Measurements from ENCODE around the gene SHMT1. TPM values are rescaled to one million over a fixed set of nuclear protein-coding genes. Genes with fewer than 3 reads are reported as not detected.
"Not testable (repeated sequence)": the region's sequence is repeated elsewhere in the genome, so short reads cannot be mapped to it uniquely, and the experiment has no call there.

Gene SHMT1
- total and polyA plus RNA-seq, 11 donors = 3.8 to 15.5 (median 7.1) TPM

DNA sequence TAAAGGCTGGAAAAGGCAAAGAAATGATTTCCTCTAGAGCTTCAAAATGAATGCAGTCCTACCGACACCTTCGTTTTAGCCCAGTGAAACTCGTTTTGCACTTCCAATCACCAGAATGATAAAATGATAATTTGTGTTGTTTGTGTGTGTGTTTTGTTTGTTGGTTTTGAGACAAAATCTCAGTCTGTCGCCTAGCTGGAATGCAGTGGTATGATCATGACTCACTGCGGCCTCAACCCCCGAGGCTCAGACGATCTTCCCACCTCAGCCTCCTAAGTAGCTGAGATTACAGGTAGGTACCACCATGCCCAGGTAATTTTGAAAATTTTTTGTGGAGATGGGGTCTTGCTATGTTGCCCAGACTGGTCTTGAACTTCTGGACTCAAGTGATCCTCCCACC lies 10.9 kb upstream of the SHMT1 start:
- 78 to 88% (median 84%) methylated on average over 7 of the region's 7 CpGs for WGBS, 4 donors
- no peak for ATAC-seq

DNA sequence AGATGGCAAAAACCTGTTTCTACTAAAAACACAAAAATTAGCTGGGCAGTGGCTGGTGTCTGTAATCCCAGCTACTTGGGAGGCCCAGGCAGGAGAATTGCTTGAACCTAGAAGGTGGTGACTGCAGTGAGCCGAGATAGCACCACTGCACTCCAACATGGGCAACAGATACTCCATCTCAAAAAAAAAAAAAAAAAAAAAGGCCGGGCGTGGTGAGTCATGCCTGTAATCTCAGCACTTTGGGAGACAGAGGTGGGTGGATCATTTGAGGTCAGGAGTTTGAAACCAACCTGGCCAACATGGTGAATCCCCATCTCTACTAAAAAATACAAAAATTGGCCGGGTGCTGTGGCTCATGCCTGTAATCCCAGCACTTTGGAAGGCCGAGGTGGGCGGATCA lies 9.8 kb upstream of the SHMT1 start:
- H3K36me3 ChIP-seq; H3K4me3 ChIP-seq; H3K4me1 ChIP-seq; intact Hi-C loops (cut with DNase I); H3K9me3 ChIP-seq; ATAC-seq; H3K27me3 ChIP-seq; DNase-seq; H3K27ac ChIP-seq: not testable (repeated sequence)
- WGBS, 4 donors = 81 to 89% (median 82%) methylated on average over 6 of the region's 6 CpGs

More for the DNA sequence above, 10.9 kb upstream of the SHMT1 start:
- no peak overlapping the region for H3K27ac ChIP-seq
- TF ChIP-seq, protein P1, sequence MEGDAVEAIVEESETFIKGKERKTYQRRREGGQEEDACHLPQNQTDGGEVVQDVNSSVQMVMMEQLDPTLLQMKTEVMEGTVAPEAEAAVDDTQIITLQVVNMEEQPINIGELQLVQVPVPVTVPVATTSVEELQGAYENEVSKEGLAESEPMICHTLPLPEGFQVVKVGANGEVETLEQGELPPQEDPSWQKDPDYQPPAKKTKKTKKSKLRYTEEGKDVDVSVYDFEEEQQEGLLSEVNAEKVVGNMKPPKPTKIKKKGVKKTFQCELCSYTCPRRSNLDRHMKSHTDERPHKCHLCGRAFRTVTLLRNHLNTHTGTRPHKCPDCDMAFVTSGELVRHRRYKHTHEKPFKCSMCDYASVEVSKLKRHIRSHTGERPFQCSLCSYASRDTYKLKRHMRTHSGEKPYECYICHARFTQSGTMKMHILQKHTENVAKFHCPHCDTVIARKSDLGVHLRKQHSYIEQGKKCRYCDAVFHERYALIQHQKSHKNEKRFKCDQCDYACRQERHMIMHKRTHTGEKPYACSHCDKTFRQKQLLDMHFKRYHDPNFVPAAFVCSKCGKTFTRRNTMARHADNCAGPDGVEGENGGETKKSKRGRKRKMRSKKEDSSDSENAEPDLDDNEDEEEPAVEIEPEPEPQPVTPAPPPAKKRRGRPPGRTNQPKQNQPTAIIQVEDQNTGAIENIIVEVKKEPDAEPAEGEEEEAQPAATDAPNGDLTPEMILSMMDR (IDR thresholded peaks at IDR 0.05) = no peak
- no peak for TF ChIP-seq POLR2A (IDR thresholded peaks at IDR 0.05)
- H3K27me3 ChIP-seq = peaks cover 0 to 10% (median 0%) of the 10 kb centered on the region in 9 donors
- H3K4me1 ChIP-seq = no peaks in the 10 kb centered on the region
- intact Hi-C loops (cut with DNase I) = no loop called here
- no peaks in the 10 kb centered on the region for H3K36me3 ChIP-seq
- no peak for DNase-seq
- peaks cover 0 to 10% (median 0%) of the 10 kb centered on the region in 12 donors for H3K9me3 ChIP-seq
- no peak overlapping the region for H3K4me3 ChIP-seq

DNA sequence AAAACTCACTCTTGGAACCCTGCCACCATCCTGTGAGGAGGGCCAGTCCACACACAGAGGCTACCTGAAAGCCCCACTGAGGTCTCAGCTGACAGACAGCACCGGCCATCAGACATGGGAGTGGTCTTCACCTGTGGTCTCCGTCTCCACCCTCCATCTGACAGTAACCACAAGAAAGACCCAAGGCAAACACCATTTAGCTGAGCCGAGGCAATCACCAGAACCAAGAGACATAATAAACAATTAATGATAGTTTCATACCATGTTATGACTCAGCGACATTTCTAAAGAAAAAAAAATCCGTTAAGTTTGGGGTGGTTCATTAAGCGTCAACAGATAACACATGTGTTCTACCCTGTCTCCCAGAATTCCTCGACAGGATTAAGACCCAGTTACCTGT lies 8.1 kb upstream of the SHMT1 start:
- Histone ChIP-seq H3K27me3 (peaks cover 0 to 10% (median 0%) of the 10 kb centered on the region in 9 donors), H3K36me3 (no peaks in the 10 kb centered on the region), H3K4me3 (no peak overlapping the region), H3K27ac (no peak overlapping the region), H3K4me1 (no peaks in the 10 kb centered on the region), H3K9me3 (peaks cover 0 to 10% (median 0%) of the 10 kb centered on the region in 12 donors)
- WGBS, 4 donors = 84 to 88% (median 85%) methylated on average over 7 of the region's 7 CpGs
- ATAC-seq = no peak
- TF ChIP-seq, protein P1 (IDR thresholded peaks at IDR 0.05) = no peak
- no peak for TF ChIP-seq POLR2A (IDR thresholded peaks at IDR 0.05)
- no peak for DNase-seq
- intact Hi-C loops (cut with DNase I) = no loop called here

DNA sequence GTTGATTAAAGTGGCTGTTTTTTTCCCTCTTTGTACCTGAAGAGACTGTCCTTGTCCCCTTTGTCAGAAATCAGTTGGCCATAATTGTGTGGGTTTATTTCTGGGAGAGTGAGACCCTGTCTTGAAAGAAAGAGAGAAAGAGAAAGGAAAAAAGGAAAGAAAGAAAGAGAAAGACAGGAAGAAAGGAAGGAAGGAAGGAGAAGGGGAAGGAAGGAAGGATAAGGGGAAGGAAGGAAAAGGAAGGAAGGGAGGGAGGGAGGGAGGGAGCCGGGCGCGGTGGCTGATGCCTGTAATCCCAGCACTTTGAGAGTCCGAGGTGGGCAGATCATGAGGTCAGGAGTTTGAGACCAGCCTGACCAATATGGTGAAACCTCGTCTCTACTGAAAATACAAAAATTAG lies 7.4 kb upstream of the SHMT1 start:
- Histone ChIP-seq H3K9me3 (peaks cover 0 to 13% (median 0%) of the 10 kb centered on the region in 12 donors), H3K36me3 (no peaks in the 10 kb centered on the region), H3K27ac (no peak overlapping the region), H3K27me3 (peaks cover 0 to 10% (median 0%) of the 10 kb centered on the region in 9 donors), H3K4me3 (no peak overlapping the region), H3K4me1 (no peaks in the 10 kb centered on the region)
- DNase-seq (no peak), ATAC-seq (no peak)
- no peak for TF ChIP-seq POLR2A (IDR thresholded peaks at IDR 0.05)
- TF ChIP-seq, protein P1 (IDR thresholded peaks at IDR 0.05) = no peak
- 61 to 66% (median 64%) methylated on average over 5 of the region's 5 CpGs for WGBS, 4 donors
- intact Hi-C loops (cut with DNase I) = no loop called here

DNA sequence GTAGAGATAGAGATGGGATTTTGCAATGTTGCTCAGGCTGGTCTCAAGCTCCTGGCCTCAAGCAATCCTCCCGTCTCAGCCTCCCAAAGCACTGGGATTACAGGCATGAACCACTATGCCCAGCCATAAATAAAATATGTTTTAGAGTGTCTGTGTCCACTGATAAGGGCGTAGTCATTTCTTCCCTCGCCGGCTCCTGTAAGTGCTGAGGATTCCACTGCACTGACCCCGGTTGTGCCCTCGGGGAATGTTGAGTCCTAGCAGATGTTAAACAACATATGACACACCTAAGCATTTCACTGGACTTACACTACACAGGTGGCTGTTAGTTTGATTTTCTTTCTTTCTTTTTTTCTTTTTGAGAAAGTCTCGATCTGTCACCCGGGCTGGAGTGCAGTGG lies 5.6 kb upstream of the SHMT1 start:
- no peak overlapping the region for H3K27ac ChIP-seq
- peaks cover 0 to 10% (median 0%) of the 10 kb centered on the region in 9 donors for H3K27me3 ChIP-seq
- no peak for ATAC-seq
- H3K4me1 ChIP-seq = peaks cover 0 to under 1% (median under 1%) of the 10 kb centered on the region in 12 donors
- TF ChIP-seq, protein P1 (IDR thresholded peaks at IDR 0.05) = no peak
- no peak for DNase-seq
- 71 to 84% (median 76%) methylated on average over 8 of the region's 8 CpGs for WGBS, 4 donors
- peaks cover 0 to 4% (median 0%) of the 10 kb centered on the region in 12 donors for H3K9me3 ChIP-seq
- no peak overlapping the region for H3K4me3 ChIP-seq
- H3K36me3 ChIP-seq = no peaks in the 10 kb centered on the region
- intact Hi-C loops (cut with DNase I) = no loop called here
